GM23248 (cell line): Measurements from ENCODE around the gene C2CD4D. TPM values are rescaled to one million over a fixed set of nuclear protein-coding genes. Genes with fewer than 3 reads are reported as not detected.

Experiments used
- DNase-seq: peaks from one replicate; pipeline ENCODE4 v3.0.0-alpha.2; 2015
- H2AFZ ChIP-seq: fragments of 200-600 bp; sonication (generic); 2 replicates; pipeline ENCODE4 v1.6.1; 2016; ENCODE audit warnings: antibody characterized with exemption
- H3F3A ChIP-seq: fragments of 200-600 bp; sonication (generic); 2 replicates; pipeline ENCODE4 v1.6.1; 2016; ENCODE audit warnings: mild to moderate bottlenecking, antibody characterized with exemption, mixed run types; ENCODE audit not compliant: insufficient read depth
- H3K27ac ChIP-seq: fragments of 200-600 bp; sonication (generic); 2 replicates; pipeline ENCODE4 v1.5.1; 2016; ENCODE audit warnings: mild to moderate bottlenecking
- H3K27me3 ChIP-seq: fragments of 200-600 bp; sonication (generic); replicated peaks from 2 replicates; pipeline ENCODE4 v1.6.1; 2016; ENCODE audit warnings: mild to moderate bottlenecking; ENCODE audit not compliant: insufficient read depth
- H3K36me3 ChIP-seq: fragments of 200-600 bp; sonication (generic); 2 replicates; pipeline ENCODE4 v1.6.1; 2016; ENCODE audit warnings: low read depth, mild to moderate bottlenecking
- H3K4me1 ChIP-seq: fragments of 200-600 bp; sonication (generic); 2 replicates; pipeline ENCODE4 v1.6.1; 2016; ENCODE audit warnings: mild to moderate bottlenecking; ENCODE audit not compliant: insufficient read depth
- H3K4me2 ChIP-seq: fragments of 200-600 bp; sonication (generic); one replicate; pipeline ENCODE4 v1.6.1; 2016; ENCODE audit warnings: mild to moderate bottlenecking; ENCODE audit not compliant: unreplicated experiment
- H3K4me3 ChIP-seq: fragments of 200-600 bp; sonication (generic); 2 replicates; pipeline ENCODE4 v1.5.1; 2016; ENCODE audit warnings: mild to moderate bottlenecking
- H3K79me2 ChIP-seq: fragments of 200-600 bp; sonication (generic); 2 replicates; pipeline ENCODE4 v1.6.1; 2016; ENCODE audit warnings: mild to moderate bottlenecking; ENCODE audit not compliant: insufficient read depth
- H3K9ac ChIP-seq: fragments of 200-600 bp; sonication (generic); 2 replicates; pipeline ENCODE4 v1.6.1; 2016; ENCODE audit warnings: mild to moderate bottlenecking
- H3K9me2 ChIP-seq: fragments of 200-600 bp; sonication (generic); 2 replicates; pipeline ENCODE4 v1.6.1; 2016; ENCODE audit warnings: mixed run types, mild to moderate bottlenecking, moderate library complexity; ENCODE audit not compliant: insufficient read depth
- H3K9me3 ChIP-seq: fragments of 200-600 bp; sonication (generic); one replicate; pipeline ENCODE4 v1.6.1; 2017; ENCODE audit warnings: low read depth
- H4K20me1 ChIP-seq: fragments of 200-600 bp; sonication (generic); 2 replicates; pipeline ENCODE4 v1.6.0; 2016; ENCODE audit not compliant: insufficient read depth
- EZH2 ChIP-seq: fragments of 200-600 bp; sonication (generic); IDR thresholded peaks from 2 replicates; pipeline ENCODE4 v1.6.1; 2018; ENCODE audit warnings: antibody characterized with exemption, mild to moderate bottlenecking; ENCODE audit not compliant: insufficient read depth, poor library complexity, severe bottlenecking
- EZH2phosphoT487 ChIP-seq: fragments of 200-600 bp; sonication (generic); IDR thresholded peaks from 2 replicates; pipeline ENCODE4 v1.6.1; 2018; ENCODE audit warnings: antibody characterized with exemption, moderate library complexity, mild to moderate bottlenecking, low read depth; ENCODE audit not compliant: insufficient read depth
- WGBS, 2 experiments: methylation state at CpG; one replicate each; pipeline ENCODE4 v1.1.6; 2015 to 2017; ENCODE audit warnings: low lambda C conversion rate in 2 of 2, low coverage in 1 of 2; ENCODE audit errors: missing lambda C conversion rate in 2 of 2; 5-methylcytosine and 5-hydroxymethylcytosine counted together
- in situ Hi-C: fragments of 300-500 bp; cut with MboI; formaldehyde crosslinking; loops from 2 replicates; pipeline ENCODE4 v1.15.0; 2020
- polyA plus RNA-seq: library from polyadenylated mRNA; unstranded; fragments of >200 nt; fragmentation: Nextera tagmentation; extraction: Ambion mirVana; gene quantifications from 2 replicates; pipeline ENCODE4 v1.2.1, GENCODE V29; 2016
- total RNA-seq: library from RNA; depleted of rRNA; stranded (reverse); fragments of >200 nt; shearing (Covaris generic); gene quantifications from 2 replicates; pipeline ENCODE4 v1.2.3, GENCODE V29; 2014

Gene C2CD4D
- total and polyA plus RNA-seq, 2 experiments from 2014 or later: 0.16 TPM; not detected in 1

DNA sequence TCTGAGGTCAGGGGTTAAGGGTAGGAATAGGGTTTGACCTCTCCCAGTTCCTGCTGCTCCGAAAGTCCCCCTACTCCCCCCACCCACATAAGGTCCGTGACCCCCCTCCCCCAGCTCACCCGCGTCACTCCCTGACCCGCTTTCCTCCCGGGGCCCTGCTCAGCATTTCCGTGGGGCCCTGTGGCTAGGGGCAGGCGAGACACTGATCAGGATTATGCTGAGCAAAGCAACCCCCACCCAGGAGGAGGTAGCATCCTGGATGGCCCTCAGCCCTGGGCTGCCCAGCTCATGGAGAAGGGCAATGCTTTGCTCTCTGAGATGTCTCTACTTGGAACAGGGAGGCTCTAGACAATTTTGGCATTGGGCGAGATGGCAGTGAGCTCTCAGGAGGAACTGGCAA lies 11.8 kb downstream of the C2CD4D start:
- Histone ChIP-seq H3K9me2 (no peaks in the 10 kb centered on the region), H3K9ac (no peak overlapping the region), H4K20me1 (no peaks in the 10 kb centered on the region), H3F3A (no peaks in the 10 kb centered on the region), H3K27me3 (no peaks in the 10 kb centered on the region; the same call in 1 of the 2 replicates), H3K9me3 (no peaks in the 10 kb centered on the region), H3K4me2 (no peak overlapping the region), H3K36me3 (no peaks in the 10 kb centered on the region), H3K4me1 (no peaks in the 10 kb centered on the region), H3K27ac (no peak overlapping the region), H2AFZ (no peak overlapping the region), H3K79me2 (no peaks in the 10 kb centered on the region), H3K4me3 (no peak overlapping the region)
- TF ChIP-seq EZH2 (no peak), EZH2phosphoT487 (no peak)
- DNase-seq: no peak
- WGBS, 2 experiments: 42 to 57% methylated on average over 7 to 9 of the region's 9 CpGs
- in situ Hi-C loops: no loop called here

- Histone ChIP-seq H3K27me3 (no peaks in the 10 kb centered on the region; the same call in 1 of the 2 replicates), H3K9me3 (no peaks in the 10 kb centered on the region), H3K4me3 (no peak overlapping the region), H3K79me2 (no peaks in the 10 kb centered on the region), H3K36me3 (no peaks in the 10 kb centered on the region), H3K27ac (no peak overlapping the region), H3K4me2 (no peak overlapping the region), H3K9ac (no peak overlapping the region), H2AFZ (no peak overlapping the region), H3F3A (no peaks in the 10 kb centered on the region), H3K9me2 (no peaks in the 10 kb centered on the region), H4K20me1 (no peaks in the 10 kb centered on the region), H3K4me1 (no peaks in the 10 kb centered on the region)
- 49 to 51% methylated on average over 19 to 21 of the region's 21 CpGs for WGBS, 2 experiments
- TF ChIP-seq EZH2 (no peak), EZH2phosphoT487 (no peak)
- DNase-seq: no peak
- in situ Hi-C loops: no loop called here
Observed at GRCh38 chr1:151825751-151826660, 13.6 kb downstream of the C2CD4D start.

- H4K20me1 ChIP-seq: no peaks in the 10 kb centered on the region
- no peaks in the 10 kb centered on the region; the same call in 1 of the 2 replicates for H3K27me3 ChIP-seq
- TF ChIP-seq EZH2 (no peak), EZH2phosphoT487 (no peak)
- no peak for DNase-seq
- H3K27ac ChIP-seq: no peak overlapping the region
- no peaks in the 10 kb centered on the region for H3K79me2 ChIP-seq
- no peak overlapping the region for H3K4me2 ChIP-seq
- WGBS, 2 experiments: 62% methylated on average over 9 of the region's 9 CpGs
- H3K9me2 ChIP-seq: no peaks in the 10 kb centered on the region
- no peaks in the 10 kb centered on the region for H3K9me3 ChIP-seq
- H3F3A ChIP-seq: no peaks in the 10 kb centered on the region
- H2AFZ ChIP-seq: no peak overlapping the region
- in situ Hi-C loops: no loop called here
- no peaks in the 10 kb centered on the region for H3K4me1 ChIP-seq
- H3K36me3 ChIP-seq: no peaks in the 10 kb centered on the region
- no peak overlapping the region for H3K4me3 ChIP-seq
- no peak overlapping the region for H3K9ac ChIP-seq
Observed at GRCh38 chr1:151825204-151825603, 14.4 kb downstream of the C2CD4D start.

DNA sequence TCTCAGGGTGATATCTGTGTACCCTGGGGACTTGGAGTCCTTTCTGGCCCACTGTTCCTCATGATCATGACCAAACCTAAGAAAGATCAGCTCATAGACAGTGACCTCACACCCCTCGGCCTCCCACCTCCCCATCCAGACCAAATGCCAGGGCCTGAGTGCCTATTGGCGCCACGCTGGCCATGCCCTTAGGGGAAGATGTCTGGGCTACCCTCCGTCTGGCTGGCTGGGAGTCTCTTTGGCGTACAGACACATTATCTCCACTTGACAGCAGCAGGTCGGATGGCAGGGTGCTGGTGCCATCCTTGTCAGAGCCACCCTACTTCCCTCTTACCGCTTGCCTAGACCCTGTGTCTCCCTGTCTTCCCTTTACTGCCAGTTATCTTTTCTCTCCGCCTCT lies 16.4 kb downstream of the C2CD4D start:
- H3K4me3 ChIP-seq: no peak overlapping the region
- no peak overlapping the region for H3K9ac ChIP-seq
- TF ChIP-seq EZH2phosphoT487: no peak
- no peak for TF ChIP-seq EZH2
- H3K9me2 ChIP-seq: no peaks in the 10 kb centered on the region
- WGBS, 2 experiments: 59 to 68% methylated on average over 8 of the region's 8 CpGs
- no peaks in the 10 kb centered on the region for H3K36me3 ChIP-seq
- no peak overlapping the region for H2AFZ ChIP-seq
- H3F3A ChIP-seq: no peaks in the 10 kb centered on the region
- H3K9me3 ChIP-seq: no peaks in the 10 kb centered on the region
- no peaks in the 10 kb centered on the region for H4K20me1 ChIP-seq
- DNase-seq: no peak
- no peaks in the 10 kb centered on the region; the same call in 1 of the 2 replicates for H3K27me3 ChIP-seq
- H3K4me1 ChIP-seq: no peaks in the 10 kb centered on the region
- H3K27ac ChIP-seq: no peak overlapping the region
- no peaks in the 10 kb centered on the region for H3K79me2 ChIP-seq
- H3K4me2 ChIP-seq: no peak overlapping the region
- in situ Hi-C loops: no loop called here
